Measurements from ENCODE around the gene CFL1.

Gene CFL1

GRCh38 chr11:65869643-65870306 is 11.8 kb upstream of the CFL1 start:
- DNase-seq = no peak

GRCh38 chr11:65868907-65869306 is 10.9 kb upstream of the CFL1 start:
- DNase-seq = no peak

GRCh38 chr11:65868076-65868667 is 10.2 kb upstream of the CFL1 start:
- no peak for DNase-seq

GRCh38 chr11:65867284-65868071 is 9.5 kb upstream of the CFL1 start:
- peak; percentile 51 to 59 for DNase-seq

GRCh38 chr11:65866509-65867283 is 8.7 kb upstream of the CFL1 start:
- no peak for DNase-seq

GRCh38 chr11:65865550-65866172 is 7.7 kb upstream of the CFL1 start:
- DNase-seq = no peak

GRCh38 chr11:65864706-65865471 is 6.9 kb upstream of the CFL1 start:
- DNase-seq = no peak

- no peak for DNase-seq
Measured at GRCh38 chr11:65863889-65864705, 6.1 kb upstream of the CFL1 start.

GRCh38 chr11:65862941-65863888 is 5.2 kb upstream of the CFL1 start:
- DNase-seq = peak in 1 of 2 experiments; percentile 17

- no peak for DNase-seq
Measured at GRCh38 chr11:65862191-65862735, 4.3 kb upstream of the CFL1 start.

GRCh38 chr11:65861533-65862183 is 3.7 kb upstream of the CFL1 start:
- peak in 1 of 2 experiments; percentile 16 for DNase-seq

- DNase-seq = no peak
Measured at GRCh38 chr11:65861165-65861505, 3.2 kb upstream of the CFL1 start.

- peak; percentile 98 for DNase-seq
Measured at GRCh38 chr11:65860278-65861164, 2.5 kb upstream of the CFL1 start, which contains the start of gene MUS81. Gene MUS81, plus strand, starts transcription at chr11:65860433. Its CDS starts 321 bp downstream, at chr11:65860754.

GRCh38 chr11:65859812-65860277 is 1.9 kb upstream of the CFL1 start:
- DNase-seq = no peak

GRCh38 chr11:65859095-65859811 is 1.3 kb upstream of the CFL1 start:
- DNase-seq = peak; percentile 98

- no peak for DNase-seq
Measured at GRCh38 chr11:65858681-65859087, 704 bp upstream of the CFL1 start.

- DNase-seq = peak in 1 of 2 experiments; percentile 78
Measured at GRCh38 chr11:65857500-65857852, 504 bp downstream of the CFL1 start.

Measured in activated T-cell treated with anti-CD3 and anti-CD28 coated beads, Interleukin-2, amount 50 U/mL, for 48 hours (primary cell).